SK-N-SH treated with all-trans-retinoic acid at 6 μM for 48 hours (cell line): ENCODE measurements around the gene SPOCD1.

Experiments used
- ESRRG ChIP-seq: fragments of 250-450 bp; sonication (Bioruptor Pico); IDR thresholded peaks from 2 replicates; pipeline ENCODE4 v1.6.1; 2021; ENCODE audit warnings: mild to moderate bottlenecking
- PATZ1 ChIP-seq: fragments of 250-450 bp; sonication (Bioruptor Pico); IDR thresholded peaks from 2 replicates; pipeline ENCODE4 v1.8.0; 2020; ENCODE audit warnings: mild to moderate bottlenecking, moderate library complexity, borderline replicate concordance
- ZNF565 ChIP-seq: fragments of 450-650 bp; formaldehyde crosslinking; conservative IDR thresholded peaks from 2 replicates; pipeline ENCODE4 v1.5.0; 2020; ENCODE audit warnings: low read depth, mild to moderate bottlenecking, moderate library complexity

GRCh38 chr1:31837451-31838158 is 21.8 kb upstream of the SPOCD1 start:
- TF ChIP-seq ESRRG (CRISPR knock-in tag) (no peak), PATZ1 (no peak), ZNF565 (CRISPR knock-in tag) (no peak)
